Measurements from ENCODE around the gene SFXN5.

Gene SFXN5

GRCh38 chr2:72982781-72983499 is 88.6 kb downstream of the SFXN5 start:
- in situ Hi-C loops (cut with MboI; ENCODE audit: low sequenced_read_pairs): loop anchor here (25.0 kb wide), 1 partner anchor 179 kb away; no protein-coding TSS in a partner anchor

- in situ Hi-C loops (cut with MboI; ENCODE audit: low sequenced_read_pairs): loop anchor here (25.0 kb wide), 1 partner anchor 180 kb away; no protein-coding TSS in a partner anchor
Observed at GRCh38 chr2:72982219-72982618, 89.3 kb downstream of the SFXN5 start.

- in situ Hi-C loops (cut with MboI; ENCODE audit: low sequenced_read_pairs): loop anchor here (25.0 kb wide), 1 partner anchor 181 kb away; no protein-coding TSS in a partner anchor
Observed at GRCh38 chr2:72981536-72981935, 90.0 kb downstream of the SFXN5 start.

- in situ Hi-C loops (cut with MboI; ENCODE audit: low sequenced_read_pairs): loop anchor here (25.0 kb wide), 1 partner anchor 182 kb away; no protein-coding TSS in a partner anchor
Observed at GRCh38 chr2:72980535-72981217, 90.8 kb downstream of the SFXN5 start.

- in situ Hi-C loops (cut with MboI; ENCODE audit: low sequenced_read_pairs): loop anchor here (25.0 kb wide), 1 partner anchor 182 kb away; no protein-coding TSS in a partner anchor
Observed at GRCh38 chr2:72979896-72980295, 91.6 kb downstream of the SFXN5 start.

- in situ Hi-C loops (cut with MboI; ENCODE audit: low sequenced_read_pairs): loop anchor here (25.0 kb wide), 1 partner anchor 187 kb away; no protein-coding TSS in a partner anchor
Observed at GRCh38 chr2:72975017-72975416, 96.5 kb downstream of the SFXN5 start.

GRCh38 chr2:72974436-72974754 is 97.1 kb downstream of the SFXN5 start:
- in situ Hi-C loops (cut with MboI; ENCODE audit: low sequenced_read_pairs): no loop called here

- in situ Hi-C loops (cut with MboI; ENCODE audit: low sequenced_read_pairs): no loop called here
Observed at GRCh38 chr2:72973566-72974435, 97.7 kb downstream of the SFXN5 start.

- in situ Hi-C loops (cut with MboI; ENCODE audit: low sequenced_read_pairs): no loop called here
Observed at GRCh38 chr2:72973137-72973535, 98.4 kb downstream of the SFXN5 start.

GRCh38 chr2:72972352-72973136 is 99.0 kb downstream of the SFXN5 start:
- in situ Hi-C loops (cut with MboI; ENCODE audit: low sequenced_read_pairs): no loop called here

GRCh38 chr2:72971036-72971435 is 100.5 kb downstream of the SFXN5 start:
- in situ Hi-C loops (cut with MboI; ENCODE audit: low sequenced_read_pairs): no loop called here

GRCh38 chr2:72969706-72970105 is 101.8 kb downstream of the SFXN5 start:
- in situ Hi-C loops (cut with MboI; ENCODE audit: low sequenced_read_pairs): no loop called here

GRCh38 chr2:72968286-72968685 is 103.2 kb downstream of the SFXN5 start:
- in situ Hi-C loops (cut with MboI; ENCODE audit: low sequenced_read_pairs): no loop called here

GRCh38 chr2:72965770-72966450 is 105.6 kb downstream of the SFXN5 start:
- in situ Hi-C loops (cut with MboI; ENCODE audit: low sequenced_read_pairs): no loop called here

- in situ Hi-C loops (cut with MboI; ENCODE audit: low sequenced_read_pairs): no loop called here
Observed at GRCh38 chr2:72965016-72965415, 106.5 kb downstream of the SFXN5 start.

GRCh38 chr2:72964146-72964525 is 107.4 kb downstream of the SFXN5 start:
- in situ Hi-C loops (cut with MboI; ENCODE audit: low sequenced_read_pairs): no loop called here

- in situ Hi-C loops (cut with MboI; ENCODE audit: low sequenced_read_pairs): no loop called here
Observed at GRCh38 chr2:72963423-72964145, 107.9 kb downstream of the SFXN5 start.

- in situ Hi-C loops (cut with MboI; ENCODE audit: low sequenced_read_pairs): no loop called here
Observed at GRCh38 chr2:72962911-72963310, 108.6 kb downstream of the SFXN5 start.

GRCh38 chr2:72961853-72962468 is 109.6 kb downstream of the SFXN5 start:
- in situ Hi-C loops (cut with MboI; ENCODE audit: low sequenced_read_pairs): no loop called here
